Erythroblast (primary cell): ENCODE results near the gene MAP3K5.

Experiments used
- GATA1 ChIP-seq: IDR thresholded peaks from 2 replicates; pipeline ENCODE4 v1.6.1; 2011; ENCODE audit warnings: low read depth, mild to moderate bottlenecking, control low read depth, low read length, moderate library complexity
- POLR2A ChIP-seq: IDR thresholded peaks from 2 replicates; pipeline ENCODE4 v1.6.1; 2011; ENCODE audit warnings: mild to moderate bottlenecking, low read length

- TF ChIP-seq POLR2A (no peak), GATA1 (no peak)
These were observed 92.9 kb downstream of the MAP3K5 start for GRCh38 chr6:136699358-136699757.
